Measurements from ENCODE around the gene HACD2.

The HACD2 gene

DNA sequence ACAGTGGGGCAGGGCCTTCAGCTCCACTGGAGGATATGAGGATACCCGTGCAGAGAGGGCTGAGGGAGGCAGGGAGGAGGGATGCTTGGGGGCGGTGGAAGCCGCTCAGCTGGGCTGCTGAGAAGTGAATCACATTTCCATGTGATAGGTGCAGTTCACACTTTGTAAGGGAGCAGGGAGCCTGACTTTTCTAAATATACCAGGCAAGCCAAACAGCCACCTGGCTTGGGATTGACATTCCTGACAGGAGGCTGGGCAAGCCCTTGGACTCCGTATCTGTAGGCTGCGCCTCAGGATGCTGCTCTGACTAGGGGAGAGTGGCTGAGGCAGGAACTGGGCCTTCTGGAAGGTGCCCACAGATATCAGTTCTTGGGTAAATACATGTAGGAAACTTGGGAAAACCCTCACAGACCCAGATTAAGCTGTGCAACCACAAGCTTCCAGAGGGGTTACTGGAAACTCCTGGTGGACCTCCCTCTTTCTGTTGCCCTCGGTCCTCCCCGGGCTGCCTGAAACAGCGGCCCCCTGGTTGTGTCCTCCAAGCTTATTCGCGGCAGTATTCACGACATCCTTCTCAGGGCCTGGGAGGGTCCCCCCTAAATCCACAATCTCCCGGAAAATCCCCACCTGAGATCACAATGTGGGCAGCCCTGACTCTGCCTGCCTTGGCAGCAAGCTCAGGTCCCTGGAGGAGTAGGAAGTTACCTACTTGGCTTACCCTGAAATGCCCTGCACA is 103.0 kb downstream of the HACD2 start:
- no peak for DNase-seq (ENCODE audit: low spot score)

- DNase-seq (ENCODE audit: low spot score), result no peak
Measured at GRCh38 chr3:123481071-123481470, 103.8 kb downstream of the HACD2 start.

GRCh38 chr3:123480428-123480827 is 104.4 kb downstream of the HACD2 start:
- DNase-seq (ENCODE audit: low spot score), result no peak

DNA sequence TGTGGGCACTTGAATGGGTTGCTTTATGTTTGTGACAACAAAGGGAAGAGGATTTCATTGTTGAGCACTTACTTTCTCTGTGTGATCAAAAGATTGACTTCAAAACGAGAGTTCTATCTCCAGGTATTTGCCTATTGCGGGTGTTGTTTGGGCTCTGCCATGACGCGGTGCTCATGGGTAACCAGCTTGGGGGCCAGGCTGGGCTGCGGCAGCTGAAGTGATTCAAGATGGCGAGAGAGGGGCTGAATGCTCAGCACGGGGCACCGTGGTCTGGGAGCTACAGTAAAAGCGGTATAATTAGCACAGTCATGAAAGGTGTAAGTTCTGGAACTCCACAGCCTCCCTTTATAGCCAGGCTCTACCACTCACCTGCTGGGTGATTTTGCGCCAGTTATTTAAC is 105.0 kb downstream of the HACD2 start:
- DNase-seq (ENCODE audit: low spot score), result no peak

DNA sequence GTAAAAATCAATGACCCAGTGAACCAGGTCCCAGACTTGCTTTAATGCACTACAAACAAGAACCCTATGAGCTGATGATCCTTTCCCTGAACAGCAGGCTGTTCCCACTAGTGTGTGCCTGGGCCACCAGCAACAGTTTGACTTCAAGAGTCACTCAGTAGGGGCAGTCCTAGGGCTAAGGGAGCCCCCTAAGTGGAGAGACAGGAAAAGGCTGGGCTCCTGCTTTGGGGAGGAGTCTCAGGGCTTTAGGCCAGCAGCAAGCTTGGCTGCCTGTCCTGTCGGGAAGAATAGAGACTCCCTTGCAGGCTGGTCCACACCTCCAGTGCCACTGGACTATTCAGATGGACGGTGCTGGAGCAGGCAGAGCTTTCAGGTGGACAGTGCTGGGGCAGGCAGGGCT is 106.5 kb downstream of the HACD2 start:
- DNase-seq (ENCODE audit: low spot score), result no peak

DNA sequence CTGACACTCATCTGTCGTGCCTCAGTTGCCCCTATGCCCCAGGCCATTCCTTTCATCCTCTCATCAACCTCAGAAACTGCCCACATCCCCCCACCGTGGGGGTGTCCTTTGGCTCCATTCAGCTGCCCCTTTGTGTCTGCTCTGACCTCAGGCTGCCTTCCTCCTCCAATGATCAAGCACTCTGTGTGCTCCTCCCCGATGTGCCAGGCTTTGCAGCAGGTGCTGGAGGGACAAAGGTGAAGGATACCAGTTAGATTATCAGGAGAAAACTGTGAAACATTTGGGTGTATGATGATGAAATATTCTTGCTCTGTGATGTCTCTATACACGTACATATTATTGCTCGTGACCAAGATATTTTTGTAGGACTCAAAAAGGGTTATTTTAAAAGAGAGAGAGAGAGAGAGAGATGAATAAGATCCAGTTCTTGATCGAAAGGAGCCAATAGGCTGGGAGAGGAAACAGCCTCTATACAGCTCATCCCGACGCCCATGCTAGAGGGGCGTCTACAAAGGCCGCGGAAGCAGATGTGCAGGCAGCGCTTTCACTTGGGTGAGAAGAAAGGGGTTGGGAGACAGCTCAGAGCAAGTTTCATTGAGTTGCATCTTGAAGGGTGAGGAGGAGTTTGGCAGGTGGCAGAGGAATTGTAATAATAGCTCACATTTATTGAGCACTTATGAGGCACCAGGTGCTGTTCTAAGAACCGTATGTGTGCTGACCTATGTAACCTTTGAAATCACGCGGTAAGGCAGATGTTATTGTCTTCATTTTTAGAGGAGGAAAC is 107.7 kb downstream of the HACD2 start:
- no peak for DNase-seq (ENCODE audit: low spot score)

- no peak for DNase-seq (ENCODE audit: low spot score)
Measured at GRCh38 chr3:123475786-123476185, 109.1 kb downstream of the HACD2 start.

DNA sequence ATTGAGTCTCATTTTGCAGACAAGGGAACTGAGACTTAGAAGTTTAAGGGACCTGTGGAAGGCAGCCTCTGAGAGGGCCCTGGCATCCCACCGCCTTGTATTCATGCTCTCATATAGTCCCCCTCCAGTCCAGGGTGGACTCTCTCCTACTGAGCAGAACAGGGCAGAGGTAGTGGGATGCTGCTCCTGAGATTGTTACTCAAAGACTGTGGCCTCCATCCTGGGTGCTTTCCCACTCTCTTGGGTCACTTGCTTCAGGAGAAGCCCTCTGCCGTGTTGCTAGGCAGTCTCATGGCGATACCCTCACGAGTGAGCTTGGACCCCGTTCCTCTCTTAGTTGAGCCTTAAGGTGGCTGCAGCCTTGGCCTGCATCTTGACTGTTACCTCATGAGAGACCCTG is 113.7 kb downstream of the HACD2 start:
- DNase-seq (ENCODE audit: low spot score), result no peak

DNA sequence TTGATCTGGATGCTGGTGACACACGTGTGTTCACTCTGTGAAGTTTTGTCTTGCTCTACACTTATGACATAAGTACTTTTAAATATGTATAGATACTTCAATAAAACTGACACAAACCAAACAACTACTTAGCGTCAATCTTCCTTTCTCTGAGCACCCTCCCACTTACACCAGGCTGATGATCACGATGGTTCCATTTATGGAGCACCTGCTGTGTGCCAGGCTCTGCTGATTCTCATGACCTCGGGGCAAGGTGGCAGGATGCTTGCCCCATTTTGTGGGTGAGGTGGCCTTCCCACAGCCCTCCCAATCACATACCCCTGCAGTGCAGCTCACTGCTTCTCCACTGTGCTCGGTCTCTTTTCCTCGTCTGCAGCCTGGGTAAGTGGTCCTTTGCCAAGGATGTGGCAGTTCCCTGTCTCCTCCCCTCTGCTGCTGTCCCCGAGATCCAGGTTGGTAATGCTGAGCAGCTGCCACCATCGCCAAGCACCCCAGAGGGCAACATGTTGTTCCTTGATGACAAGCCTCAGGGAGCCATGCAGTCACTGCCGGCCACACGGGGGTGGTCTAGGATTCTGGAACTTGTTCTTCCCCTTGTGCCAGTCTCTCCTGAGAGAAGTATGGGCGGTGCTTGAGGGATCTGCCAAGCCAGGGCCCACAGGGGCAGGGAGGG is 115.4 kb downstream of the HACD2 start:
- DNase-seq (ENCODE audit: low spot score), result no peak

DNA sequence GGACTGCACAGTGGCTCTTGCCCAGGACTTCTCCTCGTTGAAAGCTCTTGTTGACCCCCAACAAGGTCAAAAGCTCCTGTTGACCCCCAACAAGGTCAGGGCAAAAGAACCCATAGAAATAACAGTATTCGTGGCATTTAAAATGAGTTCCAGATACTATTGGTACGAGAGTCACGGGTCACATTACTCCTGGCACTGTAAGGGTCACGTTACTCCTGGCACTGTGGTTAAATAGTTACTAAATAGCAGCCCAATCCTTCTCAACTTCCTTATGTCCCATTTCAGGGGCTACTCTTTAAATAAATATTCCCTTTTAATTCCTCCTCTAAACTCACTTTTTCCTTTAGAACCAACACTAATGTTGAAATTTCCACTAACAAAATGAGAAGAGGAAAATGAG is 117.8 kb downstream of the HACD2 start:
- DNase-seq (ENCODE audit: low spot score), result no peak

- DNase-seq (ENCODE audit: low spot score), result no peak
Measured at GRCh38 chr3:123464211-123464610, 120.6 kb downstream of the HACD2 start.

DNA sequence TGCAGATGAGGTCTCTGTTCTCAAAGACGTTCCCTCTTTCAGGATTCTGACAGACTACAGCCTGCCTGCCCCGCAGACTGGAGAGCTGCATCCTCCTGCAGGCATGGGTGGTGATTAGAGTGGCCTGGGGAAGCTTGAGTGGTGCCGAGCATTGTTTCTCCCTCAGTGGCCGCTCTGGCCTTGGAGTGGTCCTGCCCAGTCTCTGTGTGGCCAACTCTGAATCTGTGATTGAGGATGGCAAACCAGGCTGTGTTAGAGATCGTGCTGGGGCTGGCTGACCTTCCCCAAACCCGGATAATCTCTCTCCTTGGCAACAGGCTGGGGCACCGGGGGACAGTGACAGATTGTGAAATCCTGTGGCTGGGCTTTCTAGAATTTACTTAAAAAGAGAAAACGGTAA is 125.0 kb downstream of the HACD2 start:
- DNase-seq (ENCODE audit: low spot score), result no peak

DNA sequence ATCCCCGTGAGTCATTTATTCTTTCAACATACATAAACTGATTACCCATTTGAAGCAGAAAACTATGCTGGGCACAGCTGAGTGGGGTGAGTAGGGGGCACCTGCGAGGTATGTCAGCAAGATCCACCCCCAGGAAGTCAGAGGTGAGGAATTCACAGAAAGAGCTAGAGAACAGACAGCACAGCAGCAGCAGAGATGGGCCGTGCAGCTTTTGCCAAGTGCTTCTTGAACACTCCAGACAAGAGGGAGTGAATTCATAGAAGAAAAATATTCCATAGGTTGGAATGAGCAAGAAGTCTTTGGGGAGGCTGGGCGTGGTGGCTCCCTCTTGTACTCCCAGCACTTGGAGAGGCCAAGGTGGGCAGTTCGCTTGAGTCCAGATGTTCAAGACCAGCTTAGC is 126.6 kb downstream of the HACD2 start:
- no peak for DNase-seq (ENCODE audit: low spot score)

DNA sequence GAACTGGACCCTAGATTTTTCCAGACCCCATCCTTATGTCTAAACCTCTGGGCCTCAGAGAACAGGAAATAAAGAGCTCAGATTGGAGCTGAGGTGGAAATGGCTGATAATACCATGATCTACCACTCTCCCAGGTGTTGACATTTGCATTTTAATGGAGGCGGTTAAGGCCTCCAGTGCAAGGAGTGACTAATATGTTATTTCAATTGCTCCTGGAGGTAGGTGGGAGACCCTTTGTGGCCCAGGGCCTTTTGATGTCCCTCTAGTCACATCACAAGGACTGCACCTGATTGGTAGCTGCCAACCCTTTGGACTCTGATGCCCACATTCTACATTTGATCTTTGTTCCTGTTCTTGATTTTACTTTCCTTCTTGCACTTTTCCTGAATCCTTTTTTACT is 127.0 kb downstream of the HACD2 start:
- DNase-seq (ENCODE audit: low spot score), result no peak

DNA sequence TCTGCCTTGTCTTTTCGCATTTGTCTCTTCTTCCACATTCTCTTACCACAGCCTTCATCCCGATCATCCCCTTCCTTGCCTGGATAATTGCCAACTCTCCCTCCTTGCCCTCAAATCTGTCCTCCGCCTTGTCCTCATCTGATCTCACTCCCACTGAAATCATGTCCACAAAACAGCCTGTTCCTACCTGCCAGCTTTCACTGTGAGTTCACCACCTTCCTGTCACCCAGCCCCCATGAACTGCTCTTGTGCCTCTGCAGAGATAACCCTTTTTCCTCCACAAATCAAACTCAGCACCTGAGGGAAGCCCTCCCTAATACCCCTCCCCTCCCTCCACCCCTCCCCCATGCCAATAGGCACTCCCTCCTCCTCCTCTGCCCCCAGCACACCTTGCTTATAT is 131.2 kb downstream of the HACD2 start:
- no peak for DNase-seq (ENCODE audit: low spot score)

DNA sequence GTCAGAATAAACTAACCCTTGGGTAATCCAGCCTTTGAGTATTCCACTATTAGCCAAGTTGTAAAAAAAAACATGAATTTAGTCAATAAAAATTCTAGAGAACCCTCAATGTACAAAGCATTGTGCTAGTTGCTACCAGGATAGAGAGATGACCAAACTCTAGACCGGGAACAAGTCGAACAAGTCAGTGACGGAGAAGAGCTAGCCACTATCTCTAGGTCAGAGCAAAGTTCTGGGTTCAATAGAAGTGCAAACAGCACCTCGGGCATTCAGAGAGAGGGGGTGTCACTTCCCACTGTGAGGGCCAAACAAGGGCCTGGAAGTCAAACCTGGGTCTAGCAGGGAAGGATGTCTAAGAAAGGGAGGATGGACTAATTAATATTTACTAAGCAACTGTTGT is 133.7 kb downstream of the HACD2 start:
- no peak for DNase-seq (ENCODE audit: low spot score)

DNA sequence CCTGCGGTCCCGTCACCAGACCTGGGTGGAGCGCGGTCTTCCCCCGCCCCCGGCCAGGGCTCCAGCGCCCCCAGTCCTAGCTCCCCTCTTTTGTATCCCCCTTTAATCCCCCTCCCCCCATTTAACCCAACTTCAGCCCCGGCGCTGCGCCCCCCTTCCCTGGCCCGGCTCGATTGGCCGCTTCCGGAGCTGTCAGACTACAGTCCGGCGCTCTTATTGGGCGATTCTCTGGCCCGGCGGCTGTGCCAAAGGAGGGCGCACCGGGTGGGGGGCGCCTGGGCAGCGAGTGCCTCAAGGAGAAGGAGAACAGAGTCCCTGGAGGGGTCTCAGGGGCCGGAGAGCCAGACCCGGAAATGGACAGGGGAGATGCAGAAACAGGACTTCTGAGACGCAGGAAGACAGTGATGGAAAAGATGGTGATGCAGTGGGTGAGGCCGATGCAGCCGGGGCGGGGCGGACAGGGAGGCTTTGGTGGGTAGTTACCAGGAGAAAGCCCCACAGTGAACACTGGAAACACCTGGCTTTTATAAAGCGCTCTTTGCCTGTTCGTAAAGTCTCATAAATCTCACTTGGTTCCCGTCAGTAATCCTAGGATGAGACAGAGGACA is 134.8 kb downstream of the HACD2 start:
- no peak for DNase-seq (ENCODE audit: low spot score)

- no peak for DNase-seq (ENCODE audit: low spot score)
Measured at GRCh38 chr3:123449102-123449996, 135.5 kb downstream of the HACD2 start.

- no peak for DNase-seq (ENCODE audit: low spot score)
Measured at GRCh38 chr3:123448536-123449101, 136.2 kb downstream of the HACD2 start, which contains the start of gene ADCY5. Gene ADCY5 (minus strand): TSS chr3:123449090. CDS start chr3:123448545, 545 bp downstream.

DNA sequence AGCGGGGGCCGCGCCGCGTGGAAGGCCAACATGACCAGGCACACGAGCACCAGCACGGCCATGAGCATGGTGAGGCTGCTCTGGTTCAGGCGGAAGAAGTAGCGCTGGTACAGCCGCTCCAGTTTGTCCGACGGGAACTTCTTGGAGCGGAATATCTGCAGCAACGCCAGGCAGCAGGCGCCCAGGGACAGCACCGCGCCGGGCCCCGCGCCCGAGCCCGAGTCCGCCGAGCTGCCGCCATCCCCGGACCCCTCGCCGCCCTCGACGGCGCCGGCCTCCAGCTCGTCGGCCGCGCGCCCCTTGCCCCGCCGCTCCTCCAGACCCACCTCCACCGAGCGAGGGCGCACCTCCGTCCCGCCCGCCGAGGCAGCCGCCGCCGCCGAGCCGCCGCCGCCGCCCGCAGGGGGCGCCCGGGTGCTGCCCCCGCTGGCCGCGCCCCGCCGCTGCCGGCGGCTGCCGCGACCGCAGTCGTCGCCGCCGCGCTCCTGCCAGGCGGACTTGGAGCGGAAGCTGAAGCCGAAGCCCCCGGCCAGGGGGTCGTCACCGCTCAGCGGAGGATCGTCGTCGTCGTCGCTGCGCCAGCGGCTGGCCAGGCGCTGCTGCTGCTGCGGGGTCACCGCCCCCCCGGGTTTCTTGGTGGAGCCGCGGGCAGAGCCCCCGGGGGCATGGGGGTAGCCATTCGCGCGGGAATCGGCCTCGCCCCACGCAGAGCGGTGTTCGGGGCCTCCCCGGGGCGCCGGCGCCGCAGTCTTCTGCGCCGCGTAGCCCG is 136.9 kb downstream of the HACD2 start:
- no peak for DNase-seq (ENCODE audit: low spot score)

- DNase-seq (ENCODE audit: low spot score), result no peak
Measured at GRCh38 chr3:123447416-123447748, 137.5 kb downstream of the HACD2 start.
